ENCODE measurements around the gene PACRG. TPM values are rescaled to one million over a fixed set of nuclear protein-coding genes. Genes with fewer than 3 reads are reported as not detected.

Gene PACRG
- total and polyA plus RNA-seq, 12 donors: 2.1 to 34.6 (median 10.0) TPM

DNA sequence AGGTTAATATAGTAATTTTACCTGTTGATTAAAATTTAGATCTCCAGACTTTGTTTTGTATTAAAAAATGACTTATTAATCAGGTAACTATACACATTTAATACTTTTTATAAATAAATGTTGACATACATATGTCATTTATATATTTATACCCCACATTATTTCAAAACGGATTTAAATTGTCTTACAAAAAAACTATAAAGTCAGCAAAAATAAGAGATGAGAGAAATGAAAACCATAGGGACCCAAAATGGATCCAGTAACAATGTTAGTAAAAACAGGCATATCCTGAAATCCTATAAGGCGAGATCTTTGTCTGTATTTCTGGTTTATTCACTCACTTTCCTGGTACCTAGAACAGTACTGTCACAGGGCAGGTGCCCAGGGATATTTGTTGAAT lies 91.5 kb downstream of the PACRG start:
- Histone ChIP-seq H3K9me3 (no peaks in the 10 kb centered on the region), H3K27ac (no peak overlapping the region), H3K36me3 (no peaks in the 10 kb centered on the region), H3K4me1 (no peaks in the 10 kb centered on the region), H3K4me3 (no peak overlapping the region), H3K27me3 (no peaks in the 10 kb centered on the region)
- ATAC-seq (no peak), DNase-seq (no peak)
- WGBS, 2 donors: 94 to 98% methylated on average over 2 of the region's 2 CpGs
- no peak for TF ChIP-seq CTCF (IDR thresholded peaks at IDR 0.05)
- intact Hi-C loops (cut with DNase I): no loop called here

- ATAC-seq (no peak), DNase-seq (no peak)
- no peak for TF ChIP-seq CTCF (IDR thresholded peaks at IDR 0.05)
- intact Hi-C loops (cut with DNase I): no loop called here
- no peaks in the 10 kb centered on the region for H3K4me1 ChIP-seq
- no peak overlapping the region for H3K4me3 ChIP-seq
- H3K27me3 ChIP-seq: no peaks in the 10 kb centered on the region
- H3K36me3 ChIP-seq: no peaks in the 10 kb centered on the region
- no peaks in the 10 kb centered on the region for H3K9me3 ChIP-seq
- no peak overlapping the region for H3K27ac ChIP-seq
- WGBS, 2 donors: 41 to 53% methylated on average over 3 of the region's 3 CpGs
Measured at GRCh38 chr6:162821102-162821501, 93.3 kb downstream of the PACRG start.

- Histone ChIP-seq H3K27me3 (no peaks in the 10 kb centered on the region), H3K36me3 (no peaks in the 10 kb centered on the region), H3K4me3 (no peak overlapping the region), H3K27ac (no peak overlapping the region), H3K9me3 (no peaks in the 10 kb centered on the region), H3K4me1 (no peaks in the 10 kb centered on the region)
- WGBS, 2 donors: 61 to 63% methylated on average over 6 of the region's 6 CpGs
- no peak for ATAC-seq
- TF ChIP-seq CTCF (IDR thresholded peaks at IDR 0.05): no peak
- intact Hi-C loops (cut with DNase I): no loop called here
- DNase-seq: no peak
Measured at GRCh38 chr6:162825597-162825996, 97.8 kb downstream of the PACRG start.

GRCh38 chr6:162829013-162829742 lies 101.4 kb downstream of the PACRG start:
- 77 to 82% methylated on average over 8 of the region's 8 CpGs for WGBS, 2 donors

More at GRCh38 chr6:162829013-162829742, 101.4 kb downstream of the PACRG start:
- H3K9me3 ChIP-seq: peaks cover 0 to 16% (median 0%) of the 10 kb centered on the region in 11 donors
- intact Hi-C loops (cut with DNase I): no loop called here
- H3K4me1 ChIP-seq: no peaks in the 10 kb centered on the region
- H3K36me3 ChIP-seq: no peaks in the 10 kb centered on the region
- no peak overlapping the region for H3K27ac ChIP-seq
- TF ChIP-seq CTCF (IDR thresholded peaks at IDR 0.05): no peak
- ATAC-seq: no peak
- H3K27me3 ChIP-seq: no peaks in the 10 kb centered on the region
- no peak overlapping the region for H3K4me3 ChIP-seq
- DNase-seq: no peak

Data from heart right ventricle (tissue), 16 donors.